Stomach (tissue), 4 donors: Measurements from ENCODE around the gene DLG5.

Experiments used
- CTCF ChIP-seq, 7 experiments: fragments of 450-650 bp in 4 of 7; fragments of 200-600 bp in 3 of 7; sonication (generic) in 3 of 7; IDR thresholded peaks; one replicate each; pipeline ENCODE4 v1.5.1; 2016 to 2019; ENCODE audit warnings: antibody characterized with exemption in 7 of 7, control low read depth in 2 of 7, mild to moderate bottlenecking in 1 of 7
- POLR2A ChIP-seq, 4 donors: fragments of 450-650 bp; IDR thresholded peaks; one replicate each; pipeline ENCODE4 v1.6.1; 2016; ENCODE audit warnings: antibody characterized with exemption in 4 of 4, control low read depth in 2 of 4, mild to moderate bottlenecking in 1 of 4, moderate library complexity in 1 of 4

DNA sequence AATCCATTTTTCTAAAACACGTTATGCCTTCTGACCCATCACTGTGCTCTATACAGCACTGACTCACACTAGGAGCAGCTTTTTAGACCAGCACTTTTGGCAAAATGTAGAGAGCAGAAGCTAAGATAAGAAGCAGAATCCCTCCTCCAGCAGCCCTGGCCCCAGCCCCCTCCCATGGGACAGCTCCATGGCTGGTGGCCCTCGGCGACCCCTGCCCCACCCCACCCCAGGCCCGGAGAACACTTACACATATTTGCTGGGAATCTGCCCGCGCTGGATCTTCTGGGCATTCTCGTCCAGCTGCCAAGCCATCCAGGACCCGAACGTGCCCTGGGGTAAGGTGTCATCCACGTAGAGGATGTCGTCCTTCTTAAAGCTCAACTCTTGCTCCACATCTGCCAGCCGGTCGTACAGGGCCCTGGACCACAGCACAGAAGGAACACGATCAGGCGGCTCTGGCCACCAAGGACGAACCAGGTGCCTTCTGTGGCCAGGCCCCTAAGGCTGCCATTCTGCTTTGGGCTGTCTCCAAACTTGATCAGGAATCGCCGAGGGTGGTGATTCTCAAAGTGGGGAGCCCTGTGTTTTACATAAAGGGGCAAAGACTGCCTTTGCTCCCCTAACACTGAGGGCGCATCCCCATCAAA lies 119.9 kb downstream of the DLG5 start:
- TF ChIP-seq POLR2A (IDR thresholded peaks at IDR 0.05) (no peak), CTCF (IDR thresholded peaks at IDR 0.05) (no peak)
